Activated CD4-positive, CD25-positive, alpha-beta regulatory T cell treated with anti-CD3 and anti-CD28 coated beads, Interleukin-2, amount 50 U/mL, for 16 hours (primary cell): Measurements from ENCODE around the gene TAB2.

Source experiments
- DNase-seq: peaks from one replicate; pipeline ENCODE4 v3.0.0-alpha.2; 2020; ENCODE audit warnings: low read depth, low spot score

The TAB2 gene

DNA sequence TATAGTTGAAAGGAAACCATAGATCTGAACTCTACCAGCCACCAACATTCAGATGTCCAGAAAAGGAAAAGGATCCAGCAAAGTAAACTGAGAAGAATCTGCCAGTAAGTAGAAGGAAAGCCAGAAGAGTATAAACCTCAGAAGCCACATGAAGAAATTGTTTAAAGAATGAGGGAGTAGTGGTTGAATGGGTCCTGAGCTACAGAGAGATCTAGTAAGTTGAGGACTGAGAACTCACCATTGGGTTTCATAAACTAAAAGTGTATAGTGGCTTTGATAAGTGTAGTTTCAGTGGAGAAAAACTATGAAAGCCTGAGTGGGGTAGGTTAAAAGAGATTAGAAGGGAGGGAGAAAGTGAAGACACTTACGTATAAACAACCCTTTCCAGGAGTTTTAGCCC lies 50.6 kb downstream of the TAB2 start:
- no peak for DNase-seq

DNA sequence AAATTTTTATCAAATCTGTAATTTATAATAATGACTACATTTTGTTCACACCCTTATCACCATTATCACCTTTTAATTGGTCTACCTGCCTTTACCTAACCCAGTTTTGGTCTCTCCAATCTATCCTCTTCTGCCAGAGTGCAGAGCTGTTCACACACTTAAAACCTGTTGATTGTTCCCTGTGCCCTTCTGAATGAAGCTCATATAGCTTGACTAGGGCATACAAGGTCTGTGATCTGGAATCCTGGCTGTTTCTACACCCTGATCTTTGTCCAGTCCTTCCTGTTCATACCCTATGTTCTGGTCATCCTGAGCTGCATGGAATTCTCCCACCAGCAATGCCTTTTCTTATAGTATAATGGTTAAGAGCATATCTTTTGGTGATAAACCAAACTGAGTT lies 53.6 kb downstream of the TAB2 start:
- no peak for DNase-seq

DNA sequence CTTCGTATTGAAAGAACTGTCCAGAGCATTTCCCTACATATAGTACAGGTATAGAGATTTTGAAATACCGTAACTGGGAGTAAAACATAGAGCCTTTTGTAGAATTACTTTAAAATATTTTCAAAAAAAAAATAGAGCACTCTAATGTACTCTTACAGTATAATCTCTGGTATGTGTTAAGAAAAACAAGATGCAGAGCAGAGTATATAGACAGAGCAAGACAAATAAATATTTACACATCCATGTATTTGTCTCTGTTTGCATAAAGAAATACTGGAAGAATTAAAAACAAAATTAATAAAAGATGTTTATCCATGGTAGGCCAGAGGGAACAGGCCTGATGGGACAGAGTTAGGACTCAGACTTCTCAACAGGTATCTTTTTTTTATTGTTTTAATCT lies 54.5 kb downstream of the TAB2 start:
- DNase-seq, result no peak

DNA sequence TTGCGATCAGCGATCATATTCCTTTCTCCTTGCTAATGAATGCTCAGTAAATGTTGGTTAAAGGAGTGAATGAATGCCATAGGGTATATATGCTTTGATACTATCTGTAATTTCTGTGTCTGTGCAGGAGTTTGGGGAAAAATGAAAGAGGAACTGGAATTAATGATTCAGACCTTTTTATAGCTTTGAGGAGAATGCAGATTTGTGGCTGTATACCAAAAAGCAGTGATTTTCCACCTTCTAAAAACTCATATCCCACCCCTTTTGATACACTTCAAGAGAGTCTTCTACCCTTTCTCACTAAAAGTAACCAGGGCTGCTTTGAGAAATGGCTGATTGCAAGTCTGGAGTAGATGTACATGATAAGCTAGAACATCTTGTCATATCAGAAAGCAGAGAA lies 56.0 kb downstream of the TAB2 start:
- no peak for DNase-seq

DNA sequence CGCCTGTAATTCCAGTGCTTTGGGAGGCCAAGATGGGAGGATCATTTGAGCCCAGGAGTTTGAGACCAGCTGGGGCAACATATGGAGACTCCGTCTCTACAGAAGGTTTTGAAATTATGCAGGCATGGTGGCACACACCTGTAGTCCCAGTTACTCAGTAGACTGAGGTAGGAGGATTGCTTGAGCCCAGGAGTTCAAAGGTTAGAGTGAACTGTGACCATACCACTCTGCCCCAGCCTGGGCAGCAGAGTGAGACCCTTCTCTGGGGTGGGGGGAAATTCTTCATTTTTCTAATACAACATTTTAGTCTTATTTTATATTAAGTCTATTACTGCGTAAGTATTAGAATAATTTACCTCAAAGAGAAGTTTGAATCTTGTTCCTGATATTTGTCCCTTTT lies 62.5 kb downstream of the TAB2 start:
- no peak for DNase-seq

DNA sequence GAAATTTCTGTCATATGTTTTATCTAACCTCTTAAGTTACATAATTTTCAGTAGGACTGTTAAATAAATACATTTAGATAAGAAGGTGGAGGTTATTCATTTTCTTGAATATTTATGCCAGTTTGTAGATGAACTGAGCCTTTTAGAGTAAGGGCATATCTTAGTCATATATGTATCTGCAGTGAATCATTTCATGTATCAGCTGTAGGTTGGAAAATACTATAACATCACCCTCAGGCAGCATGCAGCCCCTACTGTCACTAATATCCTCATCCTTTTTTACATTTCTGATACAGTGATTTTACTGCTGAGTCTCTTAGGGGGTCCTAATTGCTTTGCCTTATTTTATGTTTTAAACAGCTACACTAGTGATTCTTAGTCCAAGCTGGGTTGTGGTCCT lies 63.0 kb downstream of the TAB2 start:
- DNase-seq, result no peak

DNA sequence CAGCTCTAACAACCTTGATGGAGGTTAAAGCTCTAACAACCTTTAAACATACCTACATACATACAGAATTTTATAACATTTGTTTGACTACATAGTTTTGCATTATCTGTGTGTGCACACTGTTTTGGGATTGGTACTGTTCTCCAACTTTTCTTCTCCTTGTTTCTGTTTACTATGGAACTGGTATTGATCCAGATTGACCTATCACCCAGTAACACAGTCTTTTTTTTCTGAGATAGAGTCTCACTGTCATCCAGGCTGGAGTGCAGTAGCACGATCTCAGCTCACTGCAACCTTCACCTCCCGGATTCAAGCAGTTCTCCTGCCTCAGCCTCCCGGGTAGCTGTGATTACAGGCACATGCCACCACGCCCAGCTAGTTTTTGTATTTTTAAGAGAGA lies 65.9 kb downstream of the TAB2 start:
- no peak for DNase-seq

DNA sequence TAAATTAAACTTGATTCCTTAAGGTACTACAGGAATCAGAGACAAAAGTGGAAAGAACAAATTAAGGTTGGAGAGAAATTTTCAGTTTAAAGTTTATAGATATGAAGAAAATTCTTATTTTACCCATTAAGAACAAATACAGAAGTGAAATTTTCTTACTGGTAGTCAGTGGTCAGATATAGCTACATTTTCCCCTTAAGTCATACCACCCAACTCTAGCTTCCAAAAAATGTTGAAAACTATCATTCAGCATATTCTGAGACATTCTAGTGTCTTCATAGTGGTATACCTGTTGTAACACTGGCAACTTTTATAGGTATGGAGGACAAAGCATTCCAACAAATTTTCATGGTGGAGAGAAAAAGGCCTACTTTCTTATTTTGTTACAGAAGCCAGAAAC lies 67.0 kb downstream of the TAB2 start:
- DNase-seq, result no peak

DNA sequence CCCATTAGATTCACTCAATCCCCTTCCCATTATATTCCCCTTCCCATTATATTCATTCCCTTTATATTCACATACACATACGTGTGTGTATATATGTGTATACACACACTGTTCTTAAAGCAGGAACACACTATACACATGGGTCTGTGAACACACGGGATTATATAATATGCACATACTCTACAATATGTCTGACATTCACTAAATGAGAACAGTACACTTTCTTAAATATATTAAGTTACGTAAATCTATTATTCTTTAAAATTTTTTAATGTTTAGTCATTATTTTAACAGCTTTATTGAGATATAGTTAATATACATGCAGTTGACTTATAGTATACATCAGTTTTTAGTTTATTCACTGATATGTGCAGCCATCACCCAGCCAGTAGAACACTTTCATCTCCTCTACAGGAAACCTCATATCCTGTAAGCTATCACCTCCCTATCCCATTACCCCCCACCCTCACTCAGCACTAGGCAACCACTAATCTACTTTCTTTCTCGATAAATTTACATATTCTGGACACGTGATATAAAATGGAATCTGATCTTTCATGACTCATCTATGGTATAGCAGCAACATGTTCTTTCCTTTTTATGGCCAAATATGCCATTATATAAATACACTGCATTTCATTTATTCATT lies 68.6 kb downstream of the TAB2 start:
- DNase-seq, result no peak

DNA sequence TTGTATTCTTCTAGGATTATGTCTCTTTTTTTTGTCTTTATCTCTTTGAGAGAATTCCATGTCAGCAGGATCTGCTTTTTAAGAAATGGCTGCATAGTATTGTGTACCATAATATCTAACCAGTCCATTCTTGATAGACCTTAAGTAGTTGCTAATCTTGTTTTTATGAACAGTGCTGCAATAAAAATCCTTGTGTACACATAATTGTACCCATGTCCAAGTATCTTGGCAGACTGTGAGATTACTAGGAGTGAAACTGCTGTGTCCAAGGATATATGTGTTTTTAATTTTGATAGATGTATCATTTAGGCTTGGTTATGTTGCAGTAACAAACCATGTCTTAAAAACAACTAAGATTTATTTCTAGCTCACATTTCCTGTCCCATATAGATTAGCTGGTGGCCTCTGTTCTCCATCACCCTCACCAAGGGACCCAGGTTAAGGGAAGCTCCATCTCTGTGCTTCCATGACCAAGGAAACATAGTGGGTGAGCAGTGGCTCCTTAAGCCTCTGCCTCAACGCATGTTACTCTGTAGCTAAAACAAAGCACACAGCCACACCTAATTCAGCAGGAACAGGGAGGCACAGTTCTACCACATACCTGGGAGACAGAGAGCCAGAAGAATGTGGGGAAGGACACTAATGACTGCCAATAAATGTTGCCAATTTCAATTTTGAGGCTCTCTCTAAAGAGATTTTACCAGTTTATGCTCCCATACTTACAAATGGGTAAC lies 70.4 kb downstream of the TAB2 start:
- no peak for DNase-seq

DNA sequence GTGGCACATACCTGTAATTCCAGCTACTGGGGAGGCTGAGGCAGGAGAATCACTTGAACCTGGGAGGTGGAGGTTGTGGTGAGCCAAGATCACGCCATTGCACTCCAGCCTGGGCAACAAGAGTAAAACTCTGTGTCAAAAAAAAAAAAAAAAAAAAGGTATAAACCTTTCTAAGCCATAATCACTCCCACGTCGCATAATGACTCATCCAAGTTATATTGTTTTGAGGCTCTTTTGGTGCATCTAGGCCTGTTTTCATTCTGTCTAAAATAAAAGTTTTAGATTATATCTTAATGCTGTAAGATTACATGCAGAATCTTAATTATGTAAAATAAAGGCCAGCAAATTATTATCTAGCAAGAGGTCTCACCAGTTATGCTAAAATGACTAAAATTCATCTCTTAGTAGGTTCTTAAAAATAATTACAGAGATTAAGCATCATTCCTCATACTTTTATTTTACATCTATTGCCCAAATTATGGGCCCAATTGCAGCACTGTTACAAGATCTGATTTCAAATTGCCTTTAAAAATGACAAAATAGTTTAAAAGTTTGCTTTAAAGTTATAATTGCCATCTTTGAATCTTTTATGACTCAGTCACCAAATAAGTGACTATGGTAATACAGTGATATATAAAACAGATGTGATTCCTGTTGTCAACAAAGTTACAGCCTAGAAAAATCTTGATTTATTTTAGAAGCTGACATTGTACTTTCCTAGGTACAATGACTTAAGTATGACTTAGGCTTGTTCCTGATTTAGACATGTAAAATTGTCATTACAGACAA lies 72.2 kb downstream of the TAB2 start:
- no peak for DNase-seq

DNA sequence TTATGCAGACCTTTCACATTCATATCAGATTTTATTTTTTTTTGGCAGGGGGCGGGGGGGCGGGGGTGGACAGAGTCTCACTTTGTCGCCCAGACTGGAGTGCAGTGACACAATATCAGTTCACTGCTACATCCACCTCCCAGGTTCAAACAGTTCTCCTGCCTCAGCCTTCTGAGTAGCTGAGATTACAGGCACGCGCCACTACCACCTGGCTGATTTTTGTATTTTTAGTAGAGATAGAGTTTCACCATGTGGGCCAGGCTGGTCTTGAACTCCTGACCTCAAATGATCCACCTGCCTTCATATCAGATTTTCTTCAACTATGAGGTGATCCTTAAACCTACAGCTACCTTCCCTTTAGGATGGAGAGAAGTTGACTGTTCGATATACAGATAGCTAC lies 74.6 kb downstream of the TAB2 start:
- DNase-seq, result no peak

DNA sequence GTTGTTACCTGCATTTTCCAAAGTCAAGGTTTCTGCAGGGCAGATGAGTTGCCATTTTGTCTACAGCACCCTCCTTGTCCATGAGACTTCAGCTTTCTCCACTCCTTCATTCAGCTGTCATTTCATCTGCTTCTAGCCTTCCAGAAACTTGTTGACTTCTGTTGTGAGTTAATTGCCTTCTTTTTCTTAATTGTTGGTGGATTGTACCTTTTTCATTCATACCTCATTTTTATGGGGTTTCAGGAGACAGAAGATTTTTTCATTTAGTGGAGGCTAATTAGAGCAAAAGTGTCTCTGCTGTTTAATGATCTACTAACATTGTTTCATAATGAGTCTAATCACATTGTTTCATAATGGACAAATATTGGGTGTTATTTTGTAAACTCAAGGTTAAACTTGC lies 75.0 kb downstream of the TAB2 start:
- DNase-seq, result no peak

DNA sequence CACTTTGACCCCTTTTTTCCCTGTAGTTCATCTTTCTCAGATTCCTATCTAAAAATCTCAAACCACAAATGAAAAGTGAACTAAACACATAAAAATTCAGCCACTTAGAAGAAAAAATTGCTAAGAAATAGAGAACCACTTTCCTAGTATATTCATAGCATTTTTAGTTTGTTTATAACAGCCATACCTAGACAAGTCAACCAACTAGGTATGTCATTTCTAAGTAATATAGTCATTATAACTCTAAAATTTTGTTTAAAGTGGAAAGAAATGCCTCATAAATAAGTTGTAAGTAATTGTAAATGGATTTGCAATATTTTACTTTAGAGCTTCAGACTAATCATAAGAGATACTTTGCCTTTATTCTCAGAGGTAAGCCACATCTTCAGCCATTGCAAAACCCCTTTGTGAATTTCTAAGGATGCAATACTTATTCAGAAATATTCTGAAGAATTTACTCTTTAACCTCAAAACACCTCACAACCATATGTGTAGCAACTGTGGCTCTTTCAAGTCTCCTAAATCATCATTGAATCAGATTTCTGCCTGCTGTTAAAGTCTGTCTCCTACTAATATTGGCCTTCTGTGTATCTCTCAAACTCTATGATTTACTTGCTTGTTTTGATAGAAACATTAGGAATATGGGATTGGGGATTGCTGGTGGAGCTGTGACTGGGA lies 75.6 kb downstream of the TAB2 start:
- no peak for DNase-seq

DNA sequence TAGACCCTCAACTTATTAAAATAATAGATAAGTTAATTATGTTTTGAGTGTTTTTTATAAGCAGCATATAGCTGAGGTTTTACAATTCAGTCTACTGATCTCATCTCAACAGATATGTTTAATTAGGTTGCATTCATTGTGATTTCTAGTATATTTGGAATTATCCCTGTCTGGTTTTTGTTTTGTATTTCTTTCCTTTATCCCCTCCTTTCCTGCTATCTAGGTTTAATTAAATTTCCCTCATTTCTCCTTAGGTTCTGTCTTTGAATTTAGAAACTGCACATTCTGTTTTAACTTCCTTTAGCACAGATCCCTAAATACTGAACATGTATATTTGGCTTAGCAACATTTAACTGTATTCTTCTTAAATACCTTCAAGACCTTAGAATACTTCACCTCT lies 77.7 kb downstream of the TAB2 start:
- DNase-seq, result no peak

DNA sequence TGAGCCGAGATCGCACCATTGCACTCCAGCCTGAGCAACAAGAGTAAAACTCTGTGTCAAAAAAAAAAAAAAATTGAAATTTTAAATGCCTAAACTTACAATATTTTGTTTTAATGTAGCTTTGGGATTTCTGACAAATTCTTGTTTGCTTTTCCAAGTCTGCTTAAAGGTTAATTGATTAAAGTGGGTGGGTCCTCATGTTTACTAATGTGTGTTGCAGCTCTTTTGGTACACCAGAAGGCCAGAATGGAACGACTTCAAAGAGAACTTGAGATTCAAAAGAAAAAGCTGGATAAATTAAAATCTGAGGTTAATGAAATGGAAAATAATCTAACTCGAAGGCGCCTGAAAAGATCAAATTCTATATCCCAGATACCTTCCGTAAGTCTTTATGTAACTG lies 79.9 kb downstream of the TAB2 start:
- DNase-seq, result no peak

DNA sequence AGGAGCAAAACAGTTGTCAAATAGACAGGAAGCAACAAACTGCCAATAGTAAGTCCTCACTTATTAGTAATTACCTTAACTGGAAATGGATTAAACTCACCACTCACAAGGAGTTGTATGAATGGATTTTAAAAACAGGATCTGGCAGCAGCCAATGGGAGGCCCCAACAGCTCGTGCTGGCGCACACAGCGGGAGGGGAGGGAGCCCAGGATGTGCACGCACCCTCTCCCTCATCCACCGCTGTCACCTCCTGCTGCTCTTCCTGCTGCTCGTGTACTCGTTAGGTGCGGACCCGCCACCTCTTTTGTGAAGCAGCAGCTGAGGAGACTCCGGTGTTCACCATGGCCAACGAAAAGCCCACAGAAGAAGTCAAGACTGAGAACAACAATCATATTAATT lies 82.5 kb downstream of the TAB2 start, which contains the start of gene SUMO4:
SUMO4 (plus strand) TSS at position 213 of the 400 bp plus-strand sequence; CDS start at position 343, 130 bp downstream.
- DNase-seq, result no peak

DNA sequence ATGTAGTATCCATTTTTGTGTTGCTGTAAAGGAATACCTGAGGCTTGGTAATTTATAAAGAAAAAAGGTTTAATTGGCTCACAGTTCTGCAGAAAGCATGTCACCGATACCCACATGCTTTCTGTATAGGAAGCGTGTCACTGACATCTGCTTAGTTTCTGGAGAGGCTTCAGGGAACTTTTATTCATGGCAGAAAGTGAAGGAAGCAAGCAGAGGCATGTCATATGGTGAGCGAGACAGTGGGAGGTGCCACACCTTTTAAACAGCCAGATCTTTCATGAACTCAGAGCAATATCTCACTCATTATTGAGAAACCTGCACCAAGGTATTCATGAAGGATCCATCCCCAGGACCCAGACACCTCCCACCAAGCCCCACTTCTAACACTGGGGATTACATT lies 86.0 kb downstream of the TAB2 start:
- DNase-seq, result no peak

DNA sequence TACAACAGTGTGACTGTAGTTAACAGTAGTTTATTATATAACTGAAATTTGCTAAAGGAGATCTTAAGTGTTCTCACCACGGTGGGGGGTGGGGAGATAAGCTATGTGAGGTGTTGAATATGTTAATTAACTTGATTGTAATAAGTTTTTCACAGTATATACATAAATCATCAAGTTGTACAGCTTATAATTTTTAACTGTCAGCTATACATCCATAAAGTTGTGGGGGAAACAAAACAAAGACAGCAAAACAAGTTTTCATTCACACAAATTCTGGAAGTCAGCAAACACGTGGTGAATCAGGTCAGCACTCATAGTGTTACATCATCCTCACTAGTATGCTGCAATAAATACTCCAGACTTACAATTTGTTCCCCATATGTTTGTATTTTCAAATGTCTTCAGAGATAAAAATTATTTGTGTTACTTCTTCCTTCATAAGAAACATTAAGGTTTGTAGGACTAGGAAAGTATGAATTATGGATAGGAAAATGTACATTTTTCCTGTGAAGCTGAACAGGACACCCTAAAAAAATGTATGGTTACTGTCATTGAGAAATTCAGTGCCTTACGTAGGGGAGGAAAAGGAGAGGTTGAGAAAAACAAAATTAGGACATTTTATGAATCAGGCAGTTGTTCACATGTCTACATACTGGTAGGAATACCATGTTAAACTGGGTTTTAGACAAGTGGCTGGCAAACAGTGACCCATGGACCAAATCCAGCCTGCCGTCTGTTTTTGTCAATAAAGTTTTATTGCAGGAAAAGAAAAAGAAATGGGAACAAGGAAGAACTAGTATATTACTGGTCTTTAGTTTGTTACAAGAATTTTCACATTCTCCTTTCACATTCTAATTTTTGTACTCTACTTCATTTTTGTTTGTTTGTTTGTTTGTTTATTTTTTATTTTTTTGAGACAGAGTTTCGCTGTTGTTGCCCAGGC lies 88.6 kb downstream of the TAB2 start:
- DNase-seq, result no peak

DNA sequence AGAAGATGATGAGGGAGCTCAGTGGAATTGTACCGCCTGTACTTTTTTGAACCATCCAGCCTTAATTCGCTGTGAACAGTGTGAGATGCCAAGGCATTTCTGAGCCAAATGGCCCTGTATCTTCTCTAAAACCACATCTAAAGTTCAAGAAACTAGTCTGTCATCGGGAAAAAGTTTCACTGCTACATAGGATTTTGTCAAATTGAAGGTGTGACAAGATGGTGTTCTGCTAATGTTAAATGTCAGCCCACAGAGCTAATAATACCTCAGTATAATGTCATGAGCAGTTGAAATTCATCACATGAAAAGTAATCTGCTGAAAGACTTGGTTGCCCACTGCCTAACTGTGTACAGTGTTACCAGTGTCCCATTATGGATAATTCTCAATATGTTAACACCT lies 92.1 kb downstream of the TAB2 start:
- DNase-seq, result no peak

DNA sequence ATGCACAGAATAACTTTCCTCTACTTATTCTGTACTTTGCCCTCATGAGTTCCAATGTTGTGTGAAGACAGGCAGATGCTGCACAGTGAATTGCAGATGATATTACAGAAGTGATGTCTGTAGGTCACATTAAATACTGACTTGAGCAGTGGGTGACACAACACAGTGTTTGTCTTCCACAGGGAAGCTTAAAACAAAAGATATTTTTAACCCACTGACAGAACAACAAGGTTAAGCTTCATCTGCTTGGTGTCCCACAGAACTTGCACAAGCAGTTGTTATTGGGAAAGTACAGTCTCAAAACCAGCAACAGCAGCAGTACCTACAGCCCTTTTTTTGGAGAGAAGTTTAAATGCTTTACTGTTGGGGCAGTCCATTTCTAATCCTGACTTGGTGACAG lies 93.0 kb downstream of the TAB2 start:
- no peak for DNase-seq
